MM.1S (cell line): ENCODE results near the gene EEF1E1.

Experiments used
- EZH2 ChIP-seq: fragments of 300-600 bp; sonication (generic); optimal IDR thresholded peaks from 2 replicates; pipeline ENCODE3; 2017; ENCODE audit warnings: low read depth, mild to moderate bottlenecking, antibody characterized with exemption, low read length, mixed read lengths
- TF ChIP-seq, protein P1 (sequence below): fragments of 300-600 bp; sonication (generic); IDR thresholded peaks from 2 replicates; pipeline ENCODE4 v1.5.1; 2016; ENCODE audit warnings: antibody characterized with exemption, low read length, mixed read lengths

DNA sequence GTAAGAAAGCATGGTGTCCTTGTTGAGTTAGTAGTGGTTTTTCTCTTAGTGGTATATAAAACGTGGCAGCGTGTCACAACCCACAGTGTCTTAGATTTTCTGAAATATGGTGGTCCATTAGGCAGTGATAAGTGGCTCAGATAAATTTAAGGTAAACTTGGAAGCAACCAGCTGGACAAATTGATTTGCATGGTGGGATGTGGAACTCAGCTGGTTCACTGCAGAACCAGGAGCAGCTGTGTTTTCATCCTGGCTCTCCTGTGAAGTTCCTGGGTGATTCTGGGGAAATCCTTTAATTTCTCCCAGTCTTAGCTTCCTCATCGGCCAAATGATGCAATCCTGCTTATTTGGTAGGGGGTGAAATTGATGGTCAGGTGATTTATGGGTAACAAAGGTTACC lies 32.9 kb upstream of the EEF1E1 start:
- TF ChIP-seq, protein P1, sequence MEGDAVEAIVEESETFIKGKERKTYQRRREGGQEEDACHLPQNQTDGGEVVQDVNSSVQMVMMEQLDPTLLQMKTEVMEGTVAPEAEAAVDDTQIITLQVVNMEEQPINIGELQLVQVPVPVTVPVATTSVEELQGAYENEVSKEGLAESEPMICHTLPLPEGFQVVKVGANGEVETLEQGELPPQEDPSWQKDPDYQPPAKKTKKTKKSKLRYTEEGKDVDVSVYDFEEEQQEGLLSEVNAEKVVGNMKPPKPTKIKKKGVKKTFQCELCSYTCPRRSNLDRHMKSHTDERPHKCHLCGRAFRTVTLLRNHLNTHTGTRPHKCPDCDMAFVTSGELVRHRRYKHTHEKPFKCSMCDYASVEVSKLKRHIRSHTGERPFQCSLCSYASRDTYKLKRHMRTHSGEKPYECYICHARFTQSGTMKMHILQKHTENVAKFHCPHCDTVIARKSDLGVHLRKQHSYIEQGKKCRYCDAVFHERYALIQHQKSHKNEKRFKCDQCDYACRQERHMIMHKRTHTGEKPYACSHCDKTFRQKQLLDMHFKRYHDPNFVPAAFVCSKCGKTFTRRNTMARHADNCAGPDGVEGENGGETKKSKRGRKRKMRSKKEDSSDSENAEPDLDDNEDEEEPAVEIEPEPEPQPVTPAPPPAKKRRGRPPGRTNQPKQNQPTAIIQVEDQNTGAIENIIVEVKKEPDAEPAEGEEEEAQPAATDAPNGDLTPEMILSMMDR: no peak
- TF ChIP-seq EZH2: no peak
